Kidney epithelial cell (primary cell): Measurements from ENCODE around the gene STEEP1. TPM values are rescaled to one million over a fixed set of nuclear protein-coding genes. Genes with fewer than 3 reads are reported as not detected.
"Not testable (repeated sequence)": the region's sequence is repeated elsewhere in the genome, so short reads cannot be mapped to it uniquely, and the experiment has no call there.

Experiments
- DNase-seq: peaks from one replicate; pipeline ENCODE4 v3.0.0-alpha.2; 2010; ENCODE audit warnings: low read depth
- H3K27me3 ChIP-seq: 2 replicates; pipeline ENCODE4 v1.6.0; 2011; ENCODE audit warnings: low read length; ENCODE audit not compliant: control insufficient read depth, insufficient read depth
- H3K36me3 ChIP-seq: 2 replicates; pipeline ENCODE4 v1.5.1; 2011; ENCODE audit warnings: low read length; ENCODE audit not compliant: control insufficient read depth, insufficient read depth
- H3K4me3 ChIP-seq: 2 replicates; pipeline ENCODE4 v1.5.1; 2011; ENCODE audit warnings: low read depth, mild to moderate bottlenecking, control low read depth, low read length
- total RNA-seq: library from RNA; depleted of rRNA; stranded (reverse); fragments of >200 nt; gene quantifications from 2 replicates; pipeline ENCODE4 v1.2.3, GENCODE V29; 2015
- TF ChIP-seq, protein P1 (sequence below): IDR thresholded peaks from 2 replicates; pipeline ENCODE4 v1.5.1; 2011; ENCODE audit warnings: mild to moderate bottlenecking, moderate library complexity, low read length, control low read depth, inconsistent platforms; ENCODE audit not compliant: insufficient read depth, poor library complexity, severe bottlenecking

STEEP1 gene
- total RNA-seq, 1 donor from 2014 or later = 27.4 TPM

DNA sequence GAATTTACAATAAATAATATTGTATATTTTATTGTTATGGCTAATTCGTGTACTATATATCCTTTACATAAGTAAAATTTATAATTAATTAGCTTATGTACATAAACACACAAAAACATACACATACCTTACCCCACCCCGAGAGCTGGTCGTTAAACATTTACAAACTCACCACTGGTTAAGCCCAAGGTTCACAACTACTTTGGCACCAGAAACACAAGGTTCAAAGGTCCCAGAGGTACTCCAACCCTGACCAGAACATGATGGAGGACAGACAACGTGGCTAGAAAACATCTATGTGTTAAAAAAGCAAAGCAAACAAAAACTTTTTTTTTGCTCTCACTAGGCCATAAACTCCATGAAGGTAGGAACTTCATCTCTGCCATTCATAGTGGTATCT is 59.3 kb downstream of the STEEP1 start:
- H3K36me3 ChIP-seq = no peaks in the 10 kb centered on the region
- no peaks in the 10 kb centered on the region for H3K27me3 ChIP-seq
- no peak overlapping the region for H3K4me3 ChIP-seq
- TF ChIP-seq, protein P1, sequence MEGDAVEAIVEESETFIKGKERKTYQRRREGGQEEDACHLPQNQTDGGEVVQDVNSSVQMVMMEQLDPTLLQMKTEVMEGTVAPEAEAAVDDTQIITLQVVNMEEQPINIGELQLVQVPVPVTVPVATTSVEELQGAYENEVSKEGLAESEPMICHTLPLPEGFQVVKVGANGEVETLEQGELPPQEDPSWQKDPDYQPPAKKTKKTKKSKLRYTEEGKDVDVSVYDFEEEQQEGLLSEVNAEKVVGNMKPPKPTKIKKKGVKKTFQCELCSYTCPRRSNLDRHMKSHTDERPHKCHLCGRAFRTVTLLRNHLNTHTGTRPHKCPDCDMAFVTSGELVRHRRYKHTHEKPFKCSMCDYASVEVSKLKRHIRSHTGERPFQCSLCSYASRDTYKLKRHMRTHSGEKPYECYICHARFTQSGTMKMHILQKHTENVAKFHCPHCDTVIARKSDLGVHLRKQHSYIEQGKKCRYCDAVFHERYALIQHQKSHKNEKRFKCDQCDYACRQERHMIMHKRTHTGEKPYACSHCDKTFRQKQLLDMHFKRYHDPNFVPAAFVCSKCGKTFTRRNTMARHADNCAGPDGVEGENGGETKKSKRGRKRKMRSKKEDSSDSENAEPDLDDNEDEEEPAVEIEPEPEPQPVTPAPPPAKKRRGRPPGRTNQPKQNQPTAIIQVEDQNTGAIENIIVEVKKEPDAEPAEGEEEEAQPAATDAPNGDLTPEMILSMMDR = no peak
- DNase-seq = no peak

DNA sequence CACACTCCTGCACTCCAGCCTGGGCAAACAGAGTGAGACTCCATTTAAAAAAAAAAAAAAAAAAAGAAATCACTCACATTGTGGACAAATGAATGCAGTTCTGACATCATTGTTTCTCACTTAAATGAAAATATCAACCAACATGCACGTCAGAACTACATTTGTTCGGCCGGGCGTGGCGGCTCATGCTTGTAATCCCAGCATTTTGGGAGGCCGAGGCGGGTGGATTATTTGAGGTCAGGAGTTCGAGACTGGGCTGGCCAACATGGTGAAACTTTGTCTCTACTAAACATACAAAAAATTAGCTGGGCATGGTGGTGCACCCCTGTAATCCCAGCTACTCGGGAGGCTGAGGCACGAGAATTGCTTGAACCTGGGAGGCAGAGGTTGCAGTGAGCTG is 60.1 kb downstream of the STEEP1 start:
- not testable (repeated sequence) for H3K4me3 ChIP-seq, DNase-seq, H3K36me3 ChIP-seq, H3K27me3 ChIP-seq

DNA sequence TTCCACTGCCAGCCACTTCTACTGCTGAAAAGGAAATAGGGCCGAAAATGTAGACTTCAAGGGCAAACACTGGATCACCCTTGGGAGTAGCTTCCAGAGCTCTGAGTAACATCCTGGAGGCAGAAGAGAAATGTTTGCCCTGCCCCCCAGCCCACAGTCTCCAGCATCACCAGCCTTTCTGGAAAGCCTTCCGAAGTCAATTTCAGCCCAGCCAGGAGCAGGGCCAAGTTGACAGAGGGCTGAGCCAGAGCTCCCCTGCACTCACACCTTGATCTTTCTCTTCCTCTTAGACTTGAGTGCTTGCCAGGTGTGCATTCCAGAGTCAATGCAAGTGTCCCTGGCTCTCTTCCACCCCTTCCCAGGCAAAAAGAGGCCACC is 61.7 kb downstream of the STEEP1 start:
- Histone ChIP-seq H3K27me3 (no peaks in the 10 kb centered on the region), H3K4me3 (no peak overlapping the region), H3K36me3 (no peaks in the 10 kb centered on the region)
- peak; percentile 9 for DNase-seq
- TF ChIP-seq, protein P1 = no peak

DNA sequence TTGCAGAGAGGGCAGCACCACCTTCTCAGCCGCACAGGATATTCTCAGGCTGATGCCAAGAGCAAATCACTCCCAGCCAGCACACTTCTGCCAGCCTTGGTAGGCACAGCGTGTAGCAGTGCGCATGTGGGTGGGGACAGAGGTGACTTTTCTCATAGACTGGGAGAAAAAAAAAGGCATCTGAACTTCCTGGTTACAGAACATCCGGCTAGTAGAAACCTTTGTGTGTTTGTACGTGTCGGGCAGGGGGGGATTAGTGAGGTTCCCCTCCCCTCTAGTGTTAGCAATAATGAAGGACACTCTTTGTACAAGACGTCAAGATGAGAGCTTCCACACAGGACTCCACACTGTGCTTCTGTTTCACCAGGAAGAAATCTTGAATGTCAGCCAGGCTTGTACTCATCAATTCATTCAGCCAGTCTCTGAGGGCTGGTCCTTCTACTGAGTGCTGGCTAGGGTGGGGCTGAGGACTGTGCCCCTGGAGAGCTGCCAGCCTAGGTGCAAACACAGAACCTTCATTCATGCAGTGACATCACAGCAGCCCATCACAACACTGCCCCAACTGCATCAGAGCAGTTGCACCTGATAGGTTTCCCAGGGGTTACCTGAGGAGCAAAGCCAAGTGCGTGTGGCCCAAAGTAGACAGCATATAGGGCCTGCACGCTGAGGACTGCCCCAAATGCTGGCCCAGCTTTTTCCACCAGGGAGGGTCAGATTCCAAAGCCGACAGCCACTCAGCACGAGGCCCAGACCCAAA is 62.3 kb downstream of the STEEP1 start:
- DNase-seq = no peak
- Histone ChIP-seq H3K36me3 (no peaks in the 10 kb centered on the region), H3K4me3 (no peak overlapping the region), H3K27me3 (no peaks in the 10 kb centered on the region)
- TF ChIP-seq, protein P1 = no peak

DNA sequence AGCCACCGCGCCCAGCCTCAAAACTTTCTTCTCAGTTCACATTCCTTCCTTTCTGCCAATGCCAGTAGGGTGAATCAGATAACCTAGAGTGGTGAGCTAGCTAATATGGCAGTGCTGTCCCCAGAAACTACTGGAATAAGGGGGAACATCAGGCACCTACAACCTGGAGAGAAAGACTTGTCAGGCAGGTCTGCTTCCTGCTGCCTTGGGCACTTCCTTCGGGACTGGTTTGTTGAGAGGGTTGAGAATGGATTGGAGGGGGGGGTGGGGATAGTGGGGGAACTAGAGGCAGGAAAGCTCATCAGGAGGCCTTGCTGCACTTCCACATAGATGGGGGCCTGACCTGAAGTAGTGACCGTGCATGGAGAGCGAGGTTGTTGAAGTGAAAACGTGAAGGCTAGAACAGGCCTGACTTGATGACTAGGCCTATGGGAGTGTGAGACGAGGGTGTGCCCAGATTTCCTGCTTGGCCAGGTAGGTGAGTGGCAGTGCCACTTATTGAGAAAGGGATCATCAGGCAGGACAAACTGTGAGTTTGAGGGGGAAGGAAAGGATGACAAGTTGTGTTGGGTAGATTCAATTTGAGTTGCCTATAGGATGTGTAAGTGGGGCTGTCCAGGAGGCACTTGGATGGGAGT is 63.6 kb downstream of the STEEP1 start:
- Histone ChIP-seq H3K36me3 (no peaks in the 10 kb centered on the region), H3K27me3 (no peaks in the 10 kb centered on the region), H3K4me3 (no peak overlapping the region)
- no peak for DNase-seq
- TF ChIP-seq, protein P1 = no peak

DNA sequence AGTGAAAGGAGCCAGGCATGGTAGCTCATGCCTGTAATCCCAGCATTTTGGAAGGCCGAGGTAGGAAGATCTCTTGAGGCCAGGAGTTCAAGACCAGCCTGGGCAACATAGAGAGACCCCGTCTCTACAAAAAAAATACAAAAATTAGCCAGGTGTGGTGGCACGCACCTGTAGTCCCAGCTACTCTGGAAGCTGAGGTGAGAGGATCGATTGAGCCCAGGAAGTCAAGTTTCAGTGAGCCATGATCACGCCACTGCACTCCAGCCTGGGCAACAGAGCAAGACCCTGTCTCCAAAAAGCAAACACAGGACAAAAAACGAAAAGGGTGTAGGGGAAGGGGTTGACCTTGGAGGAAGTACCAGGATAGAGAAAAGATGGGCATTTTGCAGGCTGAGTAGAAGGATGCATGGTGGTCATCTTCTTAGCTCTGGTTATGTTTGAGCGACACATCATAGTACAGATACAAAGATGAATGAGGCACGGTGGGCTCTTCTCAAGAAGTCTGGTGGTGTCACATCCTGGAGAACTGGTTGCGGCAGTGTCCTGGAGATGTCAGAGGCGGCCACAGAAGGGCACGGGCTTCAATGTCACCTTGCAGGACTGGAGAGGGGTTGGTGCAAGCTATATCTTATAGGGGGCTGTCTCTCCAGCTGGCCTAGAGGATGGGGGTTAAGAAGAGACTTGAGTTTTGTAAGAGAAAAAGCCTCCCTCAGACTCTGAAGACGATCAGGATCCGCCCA is 65.0 kb downstream of the STEEP1 start:
- TF ChIP-seq, protein P1 = no peak
- H3K36me3 ChIP-seq = no peaks in the 10 kb centered on the region
- no peak for DNase-seq
- no peak overlapping the region for H3K4me3 ChIP-seq
- H3K27me3 ChIP-seq = no peaks in the 10 kb centered on the region
